Measurements from ENCODE around the gene NCAM1. TPM values are rescaled to one million over a fixed set of nuclear protein-coding genes. Genes with fewer than 3 reads are reported as not detected.

NCAM1 gene
- total and polyA plus RNA-seq, 2 of the 13 experiments (the other 11 are each of a cell fraction or from before 2014, with no cell fraction given) = 0.05 TPM; not detected in 1

- Histone ChIP-seq H3K9ac (ENCODE audit: insufficient read depth, low read depth, low read length) (no peak overlapping the region), H2AFZ (ENCODE audit: low read length) (no peak overlapping the region), H3K9me3 (ENCODE audit: low read length) (no peaks in the 10 kb centered on the region), H3K27ac (ENCODE audit: extremely low read length, insufficient read depth, low read length) (no peak overlapping the region), H3K4me1 (ENCODE audit: insufficient read depth, low read length) (no peaks in the 10 kb centered on the region), H3K36me3 (replicated peaks in 1 of 2; ENCODE audit: control insufficient read depth in 1 of 2, insufficient read depth in 2 of 2, low read length in 2 of 2) (no peaks in the 10 kb centered on the region), H3K4me2 (ENCODE audit: low read depth, low read length) (no peak overlapping the region), H4K20me1 (ENCODE audit: insufficient read depth, low read length) (no peaks in the 10 kb centered on the region), H3K4me3 (replicated peaks in 1 of 3; ENCODE audit: insufficient read depth in 1 of 3, low read depth in 2 of 3, low read length in 3 of 3) (no peak overlapping the region), H3K27me3 (ENCODE audit: control insufficient read depth in 1 of 2, insufficient read depth in 2 of 2, low read length in 2 of 2) (peaks cover 0 to 20% of the 10 kb centered on the region in 2 experiments; a peak in 3 of 5 replicates), H3K79me2 (ENCODE audit: insufficient read depth, low read length) (no peaks in the 10 kb centered on the region)
- in situ Hi-C loops (cut with HindIII; ENCODE audit: extremely low pct_ligation_motif_present, low pct_unique_long_range_greater_than_20kb) (no loop called here), intact Hi-C loops (cut with micrococcal nuclease; ENCODE audit: unreplicated experiment) (no loop called here)
- TF ChIP-seq RXRB (CRISPR knock-in tag; IDR thresholded peaks at IDR 0.05; ENCODE audit: borderline replicate concordance) (no peak), HMG20B (CRISPR knock-in tag; conservative IDR thresholded peaks at IDR 0.05) (no peak), ZNF280D (CRISPR knock-in tag; IDR thresholded peaks at IDR 0.05) (no peak), TP53 (CRISPR knock-in tag; conservative IDR thresholded peaks at IDR 0.05) (no peak), ZNF10 (CRISPR knock-in tag; IDR thresholded peaks at IDR 0.05; ENCODE audit: borderline replicate concordance, low read depth) (no peak), NR2F1 (CRISPR knock-in tag; IDR thresholded peaks at IDR 0.05) (no peak), ZNF761 (CRISPR knock-in tag; conservative IDR thresholded peaks at IDR 0.05) (no peak), ZNF629 (CRISPR knock-in tag; conservative IDR thresholded peaks at IDR 0.05) (no peak), ZSCAN25 (CRISPR knock-in tag; IDR thresholded peaks at IDR 0.05) (no peak), RARG (CRISPR knock-in tag; IDR thresholded peaks at IDR 0.05; ENCODE audit: low read depth) (no peak), HNF4G (IDR thresholded peaks at IDR 0.05; ENCODE audit: borderline replicate concordance, low read depth, low read length) (no peak), HNF4G (CRISPR knock-in tag; IDR thresholded peaks at IDR 0.05; ENCODE audit: borderline replicate concordance, low read depth) (no peak), DNMT1 (CRISPR knock-in tag; IDR thresholded peaks at IDR 0.05) (no peak), BRCA1 (CRISPR knock-in tag; IDR thresholded peaks at IDR 0.05) (no peak), ZNF224 (CRISPR knock-in tag; IDR thresholded peaks at IDR 0.05) (no peak)
- TF ChIP-seq, protein P1, sequence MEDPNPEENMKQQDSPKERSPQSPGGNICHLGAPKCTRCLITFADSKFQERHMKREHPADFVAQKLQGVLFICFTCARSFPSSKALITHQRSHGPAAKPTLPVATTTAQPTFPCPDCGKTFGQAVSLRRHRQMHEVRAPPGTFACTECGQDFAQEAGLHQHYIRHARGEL (CRISPR knock-in tag; IDR thresholded peaks at IDR 0.05) = no peak
- TF ChIP-seq, protein P2, sequence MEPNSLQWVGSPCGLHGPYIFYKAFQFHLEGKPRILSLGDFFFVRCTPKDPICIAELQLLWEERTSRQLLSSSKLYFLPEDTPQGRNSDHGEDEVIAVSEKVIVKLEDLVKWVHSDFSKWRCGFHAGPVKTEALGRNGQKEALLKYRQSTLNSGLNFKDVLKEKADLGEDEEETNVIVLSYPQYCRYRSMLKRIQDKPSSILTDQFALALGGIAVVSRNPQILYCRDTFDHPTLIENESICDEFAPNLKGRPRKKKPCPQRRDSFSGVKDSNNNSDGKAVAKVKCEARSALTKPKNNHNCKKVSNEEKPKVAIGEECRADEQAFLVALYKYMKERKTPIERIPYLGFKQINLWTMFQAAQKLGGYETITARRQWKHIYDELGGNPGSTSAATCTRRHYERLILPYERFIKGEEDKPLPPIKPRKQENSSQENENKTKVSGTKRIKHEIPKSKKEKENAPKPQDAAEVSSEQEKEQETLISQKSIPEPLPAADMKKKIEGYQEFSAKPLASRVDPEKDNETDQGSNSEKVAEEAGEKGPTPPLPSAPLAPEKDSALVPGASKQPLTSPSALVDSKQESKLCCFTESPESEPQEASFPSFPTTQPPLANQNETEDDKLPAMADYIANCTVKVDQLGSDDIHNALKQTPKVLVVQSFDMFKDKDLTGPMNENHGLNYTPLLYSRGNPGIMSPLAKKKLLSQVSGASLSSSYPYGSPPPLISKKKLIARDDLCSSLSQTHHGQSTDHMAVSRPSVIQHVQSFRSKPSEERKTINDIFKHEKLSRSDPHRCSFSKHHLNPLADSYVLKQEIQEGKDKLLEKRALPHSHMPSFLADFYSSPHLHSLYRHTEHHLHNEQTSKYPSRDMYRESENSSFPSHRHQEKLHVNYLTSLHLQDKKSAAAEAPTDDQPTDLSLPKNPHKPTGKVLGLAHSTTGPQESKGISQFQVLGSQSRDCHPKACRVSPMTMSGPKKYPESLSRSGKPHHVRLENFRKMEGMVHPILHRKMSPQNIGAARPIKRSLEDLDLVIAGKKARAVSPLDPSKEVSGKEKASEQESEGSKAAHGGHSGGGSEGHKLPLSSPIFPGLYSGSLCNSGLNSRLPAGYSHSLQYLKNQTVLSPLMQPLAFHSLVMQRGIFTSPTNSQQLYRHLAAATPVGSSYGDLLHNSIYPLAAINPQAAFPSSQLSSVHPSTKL (CRISPR knock-in tag; IDR thresholded peaks at IDR 0.05) = no peak
- no peak for ATAC-seq
- 0% methylated on average over 2 of the region's 2 CpGs for WGBS (ENCODE audit: low lambda C conversion rate)
- FAIRE-seq = no peak
- DNase-seq (ENCODE audit: low spot score) = no peak
- no TSS peak for BruUV-seq (replicated peaks)
- POLR2A ChIA-PET = no interaction called here
- CTCF ChIA-PET (ENCODE audit: low intra/inter-chr PET ratio, low total read pairs) = no interaction called here
These were observed 218.0 kb downstream of the NCAM1 start for GRCh38 chr11:113179181-113179704.
